Hepatic stellate cell (primary cell): ENCODE data around the gene E2F1.

Experiments
- DNase-seq: peaks from one replicate; pipeline ENCODE4 v3.0.0; 2011; ENCODE audit warnings: low spot score

Gene E2F1

DNA sequence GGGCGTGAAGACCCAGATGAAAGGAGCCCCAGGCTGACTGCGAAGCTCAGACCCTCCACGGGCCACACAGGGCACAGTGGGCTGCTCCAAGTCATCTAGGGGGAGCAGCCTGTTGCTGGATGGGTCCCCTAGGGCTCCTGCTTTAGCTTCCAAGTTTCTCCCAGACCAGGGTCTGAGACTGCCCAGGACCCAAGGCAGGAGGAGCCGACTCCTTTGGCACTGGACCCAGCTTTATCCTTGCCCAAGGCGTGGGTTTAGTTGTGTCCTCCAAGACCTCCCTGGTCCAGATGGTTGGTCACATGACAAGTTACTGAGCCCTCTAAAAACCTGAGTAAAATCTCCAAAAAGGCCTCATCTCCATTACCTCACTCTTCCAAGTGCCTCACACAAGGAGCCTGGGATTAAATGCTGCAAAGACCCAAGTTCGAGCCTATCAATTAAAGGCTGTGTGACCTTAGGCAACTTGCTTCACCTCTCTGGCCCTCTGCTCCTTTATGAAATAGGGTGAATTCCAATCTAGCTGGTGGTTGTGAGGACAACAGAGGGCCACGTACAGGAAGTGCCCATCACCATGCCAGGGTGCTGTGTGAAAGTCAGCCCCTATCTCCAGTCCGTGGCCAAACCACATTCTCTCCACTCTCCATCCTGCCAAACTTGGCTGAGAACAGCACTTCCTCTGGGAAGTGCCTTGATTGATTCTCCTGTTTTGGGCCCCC, 14.5 kb downstream of the E2F1 start:
- no peak for DNase-seq

DNA sequence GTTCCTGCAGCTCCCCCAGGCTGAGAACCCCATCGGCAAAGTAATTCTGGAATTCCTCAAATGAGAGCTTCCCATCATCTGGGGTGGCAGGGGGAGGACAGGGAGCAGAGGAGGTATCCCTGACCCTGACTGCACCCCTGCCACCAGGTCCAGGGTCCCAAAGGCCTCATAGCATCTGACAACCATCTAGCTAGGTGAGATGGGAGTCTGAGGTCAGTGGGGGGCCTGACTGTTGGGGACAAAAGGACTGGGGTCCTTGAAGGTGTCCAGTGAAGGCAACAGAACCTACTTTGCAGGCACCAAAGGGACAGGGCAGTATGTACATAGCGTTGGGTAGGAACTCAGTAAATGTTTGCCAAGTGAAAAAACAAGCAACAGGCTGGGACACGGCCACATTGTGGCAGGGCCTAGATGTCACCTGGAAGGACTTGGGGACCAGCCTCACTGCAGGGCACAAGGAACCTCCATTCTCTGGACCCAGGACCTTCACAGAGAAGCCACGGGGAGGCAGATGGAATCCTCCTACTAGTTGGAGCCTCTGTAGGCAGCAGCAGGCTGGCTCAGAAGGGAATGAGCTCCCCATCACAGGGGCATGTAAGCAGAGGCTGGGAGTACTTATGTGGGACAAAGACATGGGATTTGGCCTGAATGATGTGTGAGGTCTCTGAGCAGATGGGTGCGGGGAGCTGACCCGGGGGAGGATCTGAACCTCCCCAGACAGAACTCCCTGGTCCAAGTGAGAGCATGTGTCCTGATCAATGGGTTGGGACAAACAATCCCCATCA, 15.3 kb downstream of the E2F1 start:
- no peak for DNase-seq

DNA sequence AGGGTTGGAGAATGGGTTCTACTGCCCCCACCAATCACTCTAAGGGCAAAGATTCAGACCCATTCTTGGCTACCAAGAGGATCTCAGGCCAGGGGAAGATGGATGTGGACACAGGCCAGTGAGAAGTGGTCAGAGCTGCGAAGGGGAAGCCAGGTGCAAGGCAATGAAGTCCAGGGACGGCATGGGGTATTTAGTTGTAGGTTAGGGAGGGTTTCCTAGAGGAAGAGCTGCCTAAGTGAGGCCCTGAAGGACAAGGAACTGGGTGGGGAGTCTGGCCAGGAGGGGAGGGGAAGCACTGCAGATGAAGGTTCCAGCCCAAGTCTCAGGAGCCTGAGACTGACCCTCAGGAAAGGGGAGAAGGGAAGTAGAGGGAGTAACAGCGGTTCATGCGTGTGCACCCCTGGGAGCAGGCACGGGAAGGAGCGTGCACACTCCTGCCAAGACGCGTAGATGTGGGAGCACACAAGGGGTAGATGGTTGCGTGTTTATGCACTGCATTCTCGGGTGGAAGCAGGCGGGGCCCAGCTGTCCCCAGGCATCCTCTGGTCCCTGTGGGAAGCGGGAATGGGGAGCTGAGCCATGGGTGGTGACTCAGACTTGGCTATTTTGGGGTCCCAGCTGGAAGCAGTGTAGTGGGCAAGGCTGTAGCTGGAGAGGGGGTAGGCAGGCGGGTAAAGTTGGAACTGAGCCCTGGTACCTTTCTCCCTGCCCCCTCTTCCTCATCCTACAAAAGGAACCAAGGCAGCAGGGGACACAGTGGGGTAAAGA, 16.1 kb downstream of the E2F1 start:
- no peak for DNase-seq

DNA sequence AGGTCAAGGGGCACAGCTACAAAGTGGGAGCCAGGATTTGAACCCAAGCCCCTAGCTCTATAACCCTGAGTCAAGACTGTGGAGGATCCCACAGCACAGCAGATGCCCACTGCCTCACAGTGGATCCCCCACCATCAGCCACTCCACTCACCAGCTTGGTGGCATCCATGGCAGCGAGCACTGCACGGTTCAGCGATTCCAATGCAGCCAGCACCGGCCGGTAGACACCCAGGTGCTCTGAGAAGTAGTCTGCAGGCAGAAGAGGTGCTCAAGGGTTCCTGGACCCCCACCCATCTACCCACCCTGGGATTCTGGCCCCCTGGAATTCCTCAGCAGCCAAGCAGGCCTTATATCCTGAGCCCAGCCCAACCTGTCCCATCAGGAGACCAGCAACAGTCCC, 17.0 kb downstream of the E2F1 start:
- DNase-seq = no peak

DNA sequence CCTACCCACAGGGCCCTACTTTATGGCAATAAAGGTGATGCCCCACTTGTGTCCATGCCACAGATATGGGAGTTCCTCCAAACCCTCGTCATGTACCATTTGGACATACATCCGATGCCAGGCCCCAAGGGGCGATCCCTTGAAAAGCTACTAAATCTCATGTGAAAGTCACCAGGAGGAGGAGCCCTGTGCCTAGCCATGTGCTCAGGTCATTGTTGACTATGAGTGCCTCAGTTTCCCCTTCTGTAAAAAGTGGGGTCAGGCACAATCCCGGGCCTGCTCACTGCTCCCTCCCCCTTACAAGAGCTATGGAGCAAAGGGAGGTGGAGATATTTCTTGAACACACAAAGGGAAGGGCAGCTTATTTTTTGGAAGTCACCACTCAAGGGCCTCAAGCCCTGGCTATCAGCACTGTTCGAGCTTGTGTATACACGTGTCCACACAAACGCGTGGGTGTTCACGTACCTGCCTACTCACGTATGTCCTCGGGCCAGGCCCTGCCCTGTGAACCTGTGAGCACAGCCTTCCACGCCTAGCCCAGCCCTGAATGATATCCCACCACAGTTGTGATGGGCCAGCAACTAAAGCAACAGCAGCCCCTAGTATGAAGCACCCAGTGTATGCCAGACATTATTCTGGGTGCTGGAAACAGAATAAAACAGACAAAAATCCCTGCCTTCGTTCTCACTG, 17.6 kb downstream of the E2F1 start:
- DNase-seq = no peak

DNA sequence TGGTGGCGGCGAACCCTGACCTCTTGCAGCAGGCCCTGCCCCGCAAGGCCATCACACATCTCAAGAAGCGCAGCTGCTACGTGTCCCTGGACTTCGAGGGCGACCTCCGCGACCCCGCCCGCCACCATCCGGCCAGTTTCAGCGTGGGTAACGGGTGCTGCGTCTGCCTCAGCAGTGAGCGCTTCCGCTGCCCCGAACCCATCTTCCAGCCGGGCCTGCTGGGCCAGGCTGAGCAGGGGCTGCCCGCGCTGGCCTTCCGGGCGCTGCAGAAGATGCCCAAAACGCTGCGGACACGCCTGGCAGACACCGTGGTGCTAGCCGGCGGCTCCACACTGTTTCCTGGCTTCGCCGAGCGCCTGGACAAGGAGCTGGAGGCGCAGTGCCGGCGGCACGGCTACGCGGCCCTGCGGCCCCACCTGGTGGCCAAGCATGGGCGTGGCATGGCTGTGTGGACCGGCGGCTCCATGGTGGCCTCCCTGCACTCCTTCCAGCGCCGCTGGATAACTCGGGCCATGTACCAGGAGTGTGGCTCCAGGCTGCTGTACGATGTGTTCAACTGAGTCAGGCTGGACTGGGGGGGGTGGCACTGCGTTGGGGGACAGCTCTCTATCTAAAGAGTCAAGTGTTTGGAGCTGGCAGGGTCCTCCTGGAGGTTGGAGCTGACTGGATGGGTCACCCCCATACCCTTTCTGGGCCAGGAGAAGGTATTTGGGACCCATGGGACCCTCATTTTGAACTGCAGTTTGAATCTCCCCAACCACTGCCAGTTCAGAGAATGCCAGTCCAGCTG, 18.3 kb downstream of the E2F1 start:
- DNase-seq = peak; percentile 90

DNA sequence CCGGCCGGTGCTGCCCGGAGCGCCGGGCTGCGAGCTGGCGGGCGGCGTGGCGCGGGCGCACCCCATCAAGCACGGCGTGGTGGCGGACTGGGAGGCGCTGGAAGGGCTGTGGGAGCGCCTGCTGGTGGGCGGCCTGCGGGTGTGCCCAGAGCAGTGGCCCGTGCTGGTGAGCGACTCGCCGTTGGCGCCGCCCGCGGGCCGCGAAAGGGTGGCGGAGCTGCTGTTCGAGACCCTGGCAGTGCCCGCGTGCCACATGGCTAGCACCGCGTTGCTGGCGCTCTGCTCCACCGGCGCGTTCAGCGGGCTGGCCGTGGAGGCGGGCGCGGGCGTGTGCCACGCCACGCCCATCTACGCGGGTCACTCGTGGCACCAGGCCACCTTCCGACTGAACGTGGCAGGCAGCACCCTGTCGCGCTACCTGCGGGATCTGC, 18.9 kb downstream of the E2F1 start:
- DNase-seq = no peak

DNA sequence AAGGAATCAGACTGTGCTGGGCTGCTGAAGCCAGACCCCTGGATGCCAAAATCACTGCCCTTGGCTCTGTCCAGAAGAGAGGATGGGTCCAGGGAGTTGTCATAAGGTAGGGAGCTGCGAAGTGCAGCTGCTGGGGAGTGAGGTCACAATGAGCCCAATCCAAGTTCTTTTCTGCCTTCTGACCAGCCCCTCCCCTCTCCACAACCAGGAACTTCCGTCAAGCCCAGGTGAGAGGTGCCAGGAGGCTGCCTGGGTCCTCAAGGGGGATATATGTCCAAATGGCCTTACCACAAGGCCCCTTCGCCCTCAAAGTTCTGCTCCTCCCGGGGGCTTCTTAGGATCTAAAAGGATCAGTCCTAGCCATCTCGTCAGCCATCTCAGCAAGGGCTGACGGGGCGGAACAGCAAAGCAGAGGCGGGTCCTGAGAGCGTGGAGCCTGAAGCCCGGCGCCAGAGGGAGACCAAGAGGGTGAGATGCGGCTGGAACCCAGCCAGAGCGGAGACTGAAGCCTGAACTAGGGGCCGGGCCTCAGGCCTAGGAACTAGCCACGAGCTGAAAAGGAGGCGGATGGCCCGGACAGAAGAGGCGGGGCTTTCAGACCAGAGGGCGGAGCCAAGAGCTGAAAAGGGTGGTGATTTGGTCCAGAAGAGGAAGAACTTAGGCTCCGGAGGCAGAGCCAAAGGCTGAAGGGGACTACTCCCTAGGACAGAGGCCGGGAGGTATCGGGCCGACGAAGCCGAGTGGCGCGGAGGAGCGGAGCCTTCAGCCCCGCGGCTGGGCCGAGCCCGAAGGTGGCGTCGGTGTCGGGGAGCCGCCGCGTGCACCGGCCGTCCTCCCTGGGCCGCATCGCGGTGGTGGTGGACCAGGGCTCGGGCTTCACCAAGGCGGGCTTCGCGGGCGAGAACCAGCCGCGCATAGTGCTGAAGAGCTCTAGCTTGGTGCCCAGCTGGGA, 19.6 kb downstream of the E2F1 start, which contains the start of gene ACTL10:
Gene ACTL10, plus strand, starts transcription at position 651 of the 952 bp plus-strand sequence. CDS start 555 bp downstream, outside the sequence.
- peak; percentile 99 for DNase-seq

DNA sequence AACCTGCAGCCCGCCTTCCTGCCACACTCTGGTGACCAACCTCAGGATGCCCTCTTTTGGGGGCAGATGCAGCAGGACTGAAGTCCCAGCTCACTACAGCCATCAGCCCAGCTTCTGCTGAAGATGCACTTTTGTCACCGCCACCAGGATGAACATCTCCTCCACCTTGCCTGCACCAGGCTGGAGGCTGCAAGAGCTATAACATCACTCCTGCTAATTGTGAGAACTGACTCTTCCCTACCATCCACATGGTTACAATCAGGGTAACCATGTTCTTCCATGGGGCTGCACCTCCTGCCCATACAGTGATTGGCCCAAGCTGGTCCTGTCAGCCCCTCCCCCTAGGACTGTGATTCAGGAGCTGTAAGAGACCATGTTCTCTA, 21.4 kb downstream of the E2F1 start:
- no peak for DNase-seq

DNA sequence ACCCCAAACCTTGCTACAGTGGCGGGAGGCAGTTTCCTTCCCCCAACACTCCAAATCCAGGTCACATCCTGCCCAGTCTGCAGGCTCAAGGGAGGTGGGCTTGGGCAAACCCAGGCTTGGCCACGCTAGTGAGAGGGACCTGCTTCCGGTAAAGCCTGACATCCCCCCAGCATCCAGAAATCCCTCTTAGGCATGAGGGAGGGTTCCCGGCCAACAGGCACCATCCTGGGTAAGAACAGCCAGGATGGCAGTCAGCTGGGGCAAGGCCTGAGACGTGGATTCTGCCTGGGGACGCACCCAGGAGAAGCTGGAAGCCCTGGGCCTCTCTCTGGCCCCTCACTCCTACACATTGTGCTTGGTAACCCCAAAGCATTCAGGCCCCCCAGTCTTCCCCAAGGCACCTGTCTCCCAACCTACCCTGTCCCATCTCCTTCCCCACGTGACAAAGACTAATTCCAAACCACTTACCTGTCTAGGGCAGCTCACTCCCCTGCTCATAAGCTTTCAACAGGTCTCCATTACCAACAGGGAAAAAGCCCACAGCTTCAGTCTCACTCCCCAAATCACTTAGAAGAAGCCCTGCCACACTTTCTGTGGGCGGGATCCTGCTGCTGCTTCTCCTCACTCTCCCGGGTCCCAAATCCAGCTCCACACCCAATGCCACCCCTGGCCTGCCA, 22.0 kb downstream of the E2F1 start:
- DNase-seq = no peak

DNA sequence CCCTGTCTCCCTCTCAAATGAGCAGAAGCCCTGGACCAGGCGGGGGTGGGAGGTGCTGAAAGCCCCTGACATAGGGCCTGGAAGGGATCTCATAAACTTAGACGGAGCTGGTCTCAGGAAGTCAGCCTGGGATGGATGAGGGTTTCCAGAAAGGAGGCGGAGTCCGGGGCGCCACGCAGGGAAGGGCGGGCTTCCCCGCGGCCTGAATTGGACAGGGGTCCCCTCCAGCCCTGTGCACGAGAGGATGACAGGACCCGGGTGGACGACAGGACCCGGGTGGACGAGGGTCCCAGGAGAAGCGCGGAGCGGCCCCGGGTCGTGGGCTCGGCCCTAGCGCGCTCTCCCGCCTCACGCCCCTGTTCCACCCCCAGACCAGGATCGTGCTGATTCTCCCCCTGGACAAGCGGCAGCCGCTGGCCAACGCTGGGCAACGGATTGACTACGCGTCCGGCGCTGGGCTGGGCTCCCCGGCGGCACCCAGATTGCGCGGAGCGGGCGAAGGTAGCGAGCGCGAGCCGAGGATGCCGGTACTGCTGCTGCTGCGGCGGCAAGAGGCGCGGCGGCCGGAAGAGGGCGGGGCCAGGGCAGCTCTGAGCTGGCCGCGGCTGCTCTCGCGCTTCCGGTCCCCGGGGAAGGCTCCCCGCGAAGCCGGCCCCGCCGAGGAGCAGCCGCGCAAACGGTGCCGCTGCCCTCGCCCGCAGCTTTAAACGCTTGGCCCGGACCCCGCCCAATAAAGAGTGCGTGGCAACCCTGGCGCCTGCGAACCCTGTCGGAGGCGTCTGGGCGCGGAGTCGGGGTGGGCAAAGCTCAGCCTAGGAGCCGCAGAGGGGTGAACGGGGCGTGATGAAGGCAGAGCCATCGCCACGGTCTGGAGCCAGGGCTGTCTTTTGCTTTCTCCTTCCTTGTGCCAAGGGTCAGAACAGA, 22.8 kb downstream of the E2F1 start:
- peak; percentile 88 for DNase-seq

DNA sequence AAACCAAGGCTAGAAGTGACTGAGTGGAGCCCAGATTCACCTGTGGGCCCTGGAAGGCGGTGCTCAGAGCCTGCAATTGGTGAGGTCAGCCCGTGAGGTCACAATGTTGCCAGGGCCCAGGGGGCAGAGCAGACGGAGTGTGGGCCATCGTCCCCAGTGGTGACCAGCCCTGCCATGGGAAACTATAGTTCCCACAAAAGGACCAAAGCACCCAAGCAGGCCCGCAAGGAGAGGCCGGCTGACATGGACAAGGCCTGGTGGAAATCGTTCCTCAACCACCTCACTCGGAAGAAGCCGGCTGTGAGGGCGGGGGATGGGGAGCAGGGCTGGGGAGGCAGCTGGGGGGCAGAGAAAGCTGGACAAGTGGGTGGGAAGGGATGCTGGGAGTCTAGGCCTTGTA, 24.0 kb downstream of the E2F1 start, which contains the start of gene C20orf144:
Gene C20orf144, plus strand, starts transcription at position 156 of the 400 bp plus-strand sequence. Its CDS starts 19 bp downstream, at position 175.
- no peak for DNase-seq

DNA sequence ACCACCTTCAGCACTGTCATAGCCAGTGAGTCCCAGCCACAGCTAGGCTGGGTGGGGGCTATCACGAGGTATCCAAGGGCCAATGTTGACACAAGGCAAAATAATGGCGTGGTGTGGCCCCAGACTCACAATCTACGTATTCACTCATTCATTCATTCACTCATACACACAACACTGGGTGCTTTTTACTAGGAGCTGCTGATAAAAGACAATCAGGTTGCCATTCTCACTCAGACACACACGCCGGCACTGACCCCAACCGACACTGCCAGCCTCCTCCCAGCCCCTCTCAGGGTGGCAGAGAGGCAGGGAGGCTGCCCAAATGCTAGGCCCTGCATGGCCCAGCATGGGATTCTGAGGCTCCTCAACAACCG, 25.5 kb downstream of the E2F1 start:
- DNase-seq = no peak

DNA sequence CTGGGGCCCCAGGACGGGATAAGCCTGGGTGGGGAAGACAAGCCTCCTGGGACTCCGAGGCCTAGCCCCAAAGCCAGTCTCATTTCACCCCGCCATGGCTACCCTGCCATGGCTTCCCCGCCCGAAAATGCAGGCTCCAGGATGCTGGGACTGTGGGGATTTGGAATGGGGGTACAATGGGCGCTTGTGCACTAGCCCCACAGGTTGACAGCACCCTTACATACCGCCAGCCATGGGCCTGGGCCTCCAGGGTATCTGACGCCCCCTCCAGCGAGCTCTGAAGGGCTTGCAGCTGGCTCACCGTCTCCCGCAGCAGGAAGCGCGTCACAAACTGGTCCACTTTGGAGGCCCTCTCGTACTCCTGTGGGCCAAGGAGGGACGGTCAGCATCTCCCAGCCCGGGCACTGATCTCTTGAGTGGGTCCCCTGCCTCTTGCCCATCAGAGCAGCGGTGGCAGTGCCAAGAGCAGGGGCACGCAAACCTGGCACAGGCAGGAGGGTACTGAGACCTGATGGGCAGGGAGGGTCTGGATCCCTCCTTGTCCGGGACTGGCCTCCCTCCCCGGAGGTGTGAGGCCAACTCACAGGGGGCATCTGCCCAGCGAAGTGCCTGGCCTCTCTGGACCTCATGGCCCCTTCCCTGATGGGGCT, 26.0 kb downstream of the E2F1 start:
- no peak for DNase-seq

DNA sequence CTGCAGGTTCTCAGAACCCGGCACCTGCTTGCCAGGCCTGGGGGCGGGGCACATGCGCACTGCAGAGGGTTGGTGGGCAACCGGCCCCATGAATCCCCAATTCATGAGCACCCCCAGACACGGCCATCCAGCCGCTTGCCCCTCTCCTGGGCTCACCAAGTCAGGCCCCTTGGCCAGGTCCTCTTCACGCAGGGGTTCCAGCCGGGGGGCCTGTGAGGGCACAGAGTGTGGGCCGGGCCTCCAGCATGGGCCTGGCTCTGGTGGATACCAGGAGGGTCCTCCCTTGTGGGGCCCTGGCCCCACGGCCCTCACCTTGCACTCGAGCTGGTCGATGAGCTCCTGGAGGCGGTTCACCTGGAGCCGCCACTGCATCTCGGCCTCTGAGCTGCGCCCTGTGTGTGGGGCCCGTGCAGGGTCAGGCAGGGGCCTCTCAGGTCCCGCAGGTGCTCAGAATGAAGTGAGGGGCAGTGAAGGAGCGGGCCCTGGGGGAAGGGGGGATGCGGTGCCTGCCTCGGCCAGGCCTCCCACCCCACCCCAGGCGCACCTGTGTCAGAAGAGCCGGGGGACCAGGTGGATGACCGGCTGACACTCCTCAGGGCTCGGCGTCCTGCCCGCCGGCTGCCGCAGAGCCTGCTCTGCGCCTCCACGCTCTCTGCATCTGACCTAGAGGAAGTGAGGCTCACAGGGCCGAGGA, 26.7 kb downstream of the E2F1 start:
- no peak for DNase-seq

DNA sequence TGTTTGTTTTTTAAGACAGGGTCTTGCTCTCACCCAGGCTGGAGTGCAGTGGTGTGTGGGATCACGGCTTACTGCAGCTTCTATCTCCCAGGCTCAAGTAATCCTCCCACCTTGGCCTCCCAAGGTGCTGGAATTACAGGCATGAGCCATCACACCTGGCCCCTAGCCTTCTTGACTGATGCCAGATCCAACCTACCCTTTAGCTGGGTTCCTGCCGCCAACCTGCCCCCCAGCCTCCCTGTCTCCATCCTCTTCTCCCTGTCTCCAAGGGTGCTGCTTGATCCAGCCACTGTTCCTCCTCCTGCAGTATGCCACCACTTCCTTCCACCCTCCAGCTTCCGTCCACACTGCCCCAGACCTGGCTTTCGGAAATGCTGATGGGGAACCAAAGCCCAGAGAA, 27.3 kb downstream of the E2F1 start:
- no peak for DNase-seq

DNA sequence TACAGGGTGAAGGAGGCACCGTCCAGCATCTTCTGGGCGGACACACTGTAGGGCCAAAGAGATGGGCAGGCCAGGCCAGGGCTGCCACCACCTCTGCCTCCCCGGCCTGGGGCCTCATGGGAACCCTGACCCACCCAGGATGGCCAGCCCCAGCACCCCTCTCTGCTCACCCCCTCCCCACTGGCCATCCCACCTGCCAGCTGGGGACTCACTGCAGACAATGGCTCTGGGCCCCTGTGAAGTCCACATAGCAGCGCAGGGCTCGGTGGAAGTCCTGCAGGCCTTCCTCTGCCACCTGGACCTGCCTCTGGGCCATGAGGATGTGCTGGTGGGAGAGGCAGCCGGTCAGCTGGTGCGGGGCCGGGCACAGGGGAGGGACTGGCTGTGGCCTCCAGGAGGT, 27.7 kb downstream of the E2F1 start:
- DNase-seq = no peak
